Hematopoietic multipotent progenitor cell treated with erythropoietin and hydrocortisone succinate and interleukin-3 and kit ligand, for 4 days (in vitro differentiated cells): ENCODE results near the gene IFNL4.
A peak's percentile ranks its signal among the peaks of the same experiment; 100 is the strongest.
"Not testable (repeated sequence)": the region's sequence is repeated elsewhere in the genome, so short reads cannot be mapped to it uniquely, and the experiment has no call there.

Experiments used
- DNase-seq: peaks from one replicate; pipeline ENCODE4 v3.0.0-alpha.2; 2015

Gene IFNL4

GRCh38 chr19:39219108-39219507 lies 29.5 kb downstream of the IFNL4 start:
- peak; percentile 24 for DNase-seq

- DNase-seq = no peak
These were observed 30.2 kb downstream of the IFNL4 start for GRCh38 chr19:39218230-39219007.

- no peak for DNase-seq
These were observed 31.6 kb downstream of the IFNL4 start for GRCh38 chr19:39217094-39217493.

- not testable (repeated sequence) for DNase-seq
These were observed 33.3 kb downstream of the IFNL4 start for GRCh38 chr19:39215323-39215722.

GRCh38 chr19:39212375-39212742 lies 36.3 kb downstream of the IFNL4 start:
- peak; percentile 73 for DNase-seq

GRCh38 chr19:39211731-39212374 lies 36.8 kb downstream of the IFNL4 start:
- DNase-seq = no peak

- DNase-seq = no peak
These were observed 39.5 kb downstream of the IFNL4 start for GRCh38 chr19:39209196-39209595.

- DNase-seq = no peak
These were observed 40.4 kb downstream of the IFNL4 start for GRCh38 chr19:39208175-39208795.

- no peak for DNase-seq
These were observed 41.3 kb downstream of the IFNL4 start for GRCh38 chr19:39207293-39207836.

- DNase-seq = no peak
These were observed 42.5 kb downstream of the IFNL4 start for GRCh38 chr19:39206122-39206521.

- no peak for DNase-seq
These were observed 43.2 kb downstream of the IFNL4 start for GRCh38 chr19:39205449-39205764.

- DNase-seq = no peak
These were observed 45.0 kb downstream of the IFNL4 start, which contains the start of gene SYCN for GRCh38 chr19:39203372-39204341. Gene SYCN, minus strand, starts transcription at chr19:39204263. Its CDS starts 9 bp downstream, at chr19:39204254.

GRCh38 chr19:39202998-39203355 lies 45.7 kb downstream of the IFNL4 start:
- DNase-seq = no peak

GRCh38 chr19:39200803-39201115 lies 47.9 kb downstream of the IFNL4 start:
- no peak for DNase-seq

GRCh38 chr19:39200066-39200802 lies 48.4 kb downstream of the IFNL4 start:
- no peak for DNase-seq

GRCh38 chr19:39199025-39199424 lies 49.6 kb downstream of the IFNL4 start:
- no peak for DNase-seq

- DNase-seq = no peak
These were observed 50.8 kb downstream of the IFNL4 start for GRCh38 chr19:39197808-39198207.

GRCh38 chr19:39196860-39197562 lies 51.6 kb downstream of the IFNL4 start, which contains the start of gene NCCRP1:
Gene NCCRP1, plus strand, starts transcription at chr19:39196964. Its CDS starts 19 bp downstream, at chr19:39196983.
- DNase-seq = no peak

GRCh38 chr19:39196320-39196719 lies 52.3 kb downstream of the IFNL4 start:
- DNase-seq = no peak
